Measurements from ENCODE around the gene ZNF678. TPM values are rescaled to one million over a fixed set of nuclear protein-coding genes. Genes with fewer than 3 reads are reported as not detected.
"Not testable (repeated sequence)": the region's sequence is repeated elsewhere in the genome, so short reads cannot be mapped to it uniquely, and the experiment has no call there.

Gene ZNF678
- polyA plus RNA-seq, 3 donors: 15.1 to 17.1 (median 16.3) TPM

DNA sequence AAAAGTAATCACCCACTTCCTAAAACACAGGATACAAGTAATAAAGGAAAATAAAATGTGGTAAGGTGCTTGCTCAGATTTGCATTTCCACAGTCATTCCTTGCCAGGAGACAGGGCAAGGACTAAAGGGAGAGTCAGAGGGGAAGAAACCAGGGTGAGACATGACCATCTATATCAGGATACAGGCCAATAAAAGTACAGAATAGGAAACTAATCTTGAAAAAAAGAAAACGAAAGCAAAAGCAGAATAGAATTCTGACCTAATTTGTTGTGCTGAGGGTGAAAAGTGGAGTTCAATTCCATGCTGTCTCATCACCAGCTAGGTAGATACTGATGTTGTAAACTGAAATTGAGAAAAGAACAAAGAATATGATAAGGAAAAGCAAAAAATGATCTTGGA lies 144.5 kb downstream of the ZNF678 start:
- DNase-seq (ENCODE audit: low read depth in 3 of 3, low spot score in 2 of 3): no peak

- no peak for DNase-seq (ENCODE audit: low read depth in 3 of 3, low spot score in 2 of 3)
Observed at GRCh38 chr1:227709451-227709850, 146.1 kb downstream of the ZNF678 start.

GRCh38 chr1:227710474-227710873 lies 147.1 kb downstream of the ZNF678 start:
- not testable (repeated sequence) for DNase-seq (ENCODE audit: low read depth in 3 of 3, low spot score in 2 of 3)

- no peak for DNase-seq (ENCODE audit: low read depth in 3 of 3, low spot score in 2 of 3)
Observed at GRCh38 chr1:227712648-227713047, 149.3 kb downstream of the ZNF678 start.

GRCh38 chr1:227718932-227719331 lies 155.6 kb downstream of the ZNF678 start:
- no peak for DNase-seq (ENCODE audit: low read depth in 3 of 3, low spot score in 2 of 3)

DNA sequence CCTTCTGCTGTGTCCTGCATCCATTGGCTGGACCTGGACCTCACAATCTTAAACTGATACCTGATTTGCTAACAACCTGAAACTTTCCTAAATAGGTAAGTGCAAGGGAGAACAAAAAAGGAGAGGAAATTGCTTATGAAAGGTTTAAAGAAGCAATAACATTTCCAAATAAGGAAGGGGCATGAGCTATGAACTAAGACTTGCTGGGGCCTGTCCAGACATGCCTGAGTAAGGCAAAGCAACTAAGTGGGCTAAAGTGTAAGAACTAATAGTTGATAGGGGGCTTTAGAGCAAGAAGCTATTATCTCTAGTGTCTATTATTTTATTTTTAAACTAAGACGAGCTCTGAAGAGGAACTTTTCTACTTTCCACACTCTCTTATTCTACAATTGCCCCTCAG lies 160.1 kb downstream of the ZNF678 start:
- no peak for DNase-seq (ENCODE audit: low read depth in 3 of 3, low spot score in 2 of 3)

DNA sequence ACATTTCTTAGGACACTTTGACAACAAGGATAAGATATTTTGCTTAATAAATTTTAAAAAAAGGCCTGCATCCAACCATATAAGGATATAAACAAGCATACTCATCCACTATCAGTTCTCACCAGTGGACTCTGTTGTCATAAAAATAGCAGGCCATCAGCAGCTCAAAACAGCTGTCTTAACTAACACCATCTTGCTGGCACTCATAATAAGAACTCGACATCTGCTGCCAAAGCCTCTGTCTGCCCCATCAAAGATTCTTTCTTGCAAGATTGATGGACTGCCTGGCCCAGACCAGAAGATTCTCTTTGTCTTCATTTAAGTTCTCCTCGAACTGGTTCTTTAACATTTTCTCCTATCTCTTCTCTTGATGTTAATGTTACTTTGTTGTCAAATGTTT lies 161.7 kb downstream of the ZNF678 start:
- no peak for DNase-seq (ENCODE audit: low read depth in 3 of 3, low spot score in 2 of 3)

DNA sequence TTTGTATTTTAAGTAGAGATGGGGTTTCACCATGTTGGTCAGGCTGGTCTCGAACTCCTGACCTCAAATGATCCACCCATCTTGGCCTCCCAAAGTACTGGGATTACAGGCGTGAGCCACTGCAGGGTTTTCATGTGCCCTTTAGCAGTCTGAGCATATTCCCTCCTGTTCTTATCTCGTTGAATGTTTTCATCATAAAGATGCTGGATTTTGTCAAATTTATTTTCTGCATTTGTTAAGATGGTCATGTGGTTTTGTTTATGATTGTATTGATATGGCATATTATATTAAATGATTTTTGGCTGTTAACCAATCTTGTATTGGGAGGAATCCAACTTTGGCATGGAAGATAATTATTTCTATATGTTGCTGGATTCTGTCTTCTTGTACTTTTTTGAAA lies 163.0 kb downstream of the ZNF678 start:
- DNase-seq (ENCODE audit: low read depth in 3 of 3, low spot score in 2 of 3): no peak

Other genes with a start within 250 kb of the ZNF678 start
- 10 to 100 TPM; 38.7 to 44.7 (median 39.6) TPM for gene CDC42BPA, start 245.1 kb upstream of the ZNF678 start, polyA plus RNA-seq (ENCODE audit: insufficient read length in 3 of 3)
- 10 to 100 TPM; 15.7 to 18.9 (median 16.0) TPM for gene JMJD4, start 171.7 kb downstream of the ZNF678 start, polyA plus RNA-seq (ENCODE audit: insufficient read length in 3 of 3)
- 10 to 100 TPM; 42.6 to 44.7 (median 43.0) TPM for gene SNAP47, start 171.9 kb downstream of the ZNF678 start, polyA plus RNA-seq (ENCODE audit: insufficient read length in 3 of 3)

Data from right renal cortex interstitium (tissue), 3 donors.